ENCODE measurements around the gene TSHZ2.

The TSHZ2 gene

GRCh38 chr20:53343448-53343847 is 371.3 kb downstream of the TSHZ2 start:
- Histone ChIP-seq H3K27me3 (ENCODE audit: insufficient read depth, low read length) (no peaks in the 10 kb centered on the region), H3K9me2 (ENCODE audit: low read depth, low read length) (no peaks in the 10 kb centered on the region), H2AFZ (ENCODE audit: low read length) (no peak overlapping the region), H3K27ac (ENCODE audit: low read depth, low read length, poor library complexity, severe bottlenecking) (no peak overlapping the region), H3K4me2 (ENCODE audit: low read length) (no peak overlapping the region), H3K4me3 (ENCODE audit: low read depth, low read length, poor library complexity, severe bottlenecking) (no peak overlapping the region), H3K79me2 (ENCODE audit: insufficient read depth, low read length) (no peaks in the 10 kb centered on the region), H4K20me1 (ENCODE audit: insufficient read depth, low read length) (no peaks in the 10 kb centered on the region), H3K36me3 (ENCODE audit: insufficient read depth, low read length) (no peaks in the 10 kb centered on the region), H3F3A (ENCODE audit: insufficient read depth, low read length) (no peaks in the 10 kb centered on the region), H3K9me3 (ENCODE audit: low read length) (no peaks in the 10 kb centered on the region), H3K9ac (ENCODE audit: low read length) (no peak overlapping the region), H3K4me1 (ENCODE audit: insufficient read depth, low read length, severe bottlenecking) (no peaks in the 10 kb centered on the region)
- TF ChIP-seq EZH2 (IDR thresholded peaks at IDR 0.05; ENCODE audit: borderline replicate concordance, low read length) (no peak), CTCF (IDR thresholded peaks at IDR 0.05; ENCODE audit: low read length) (no peak)

DNA sequence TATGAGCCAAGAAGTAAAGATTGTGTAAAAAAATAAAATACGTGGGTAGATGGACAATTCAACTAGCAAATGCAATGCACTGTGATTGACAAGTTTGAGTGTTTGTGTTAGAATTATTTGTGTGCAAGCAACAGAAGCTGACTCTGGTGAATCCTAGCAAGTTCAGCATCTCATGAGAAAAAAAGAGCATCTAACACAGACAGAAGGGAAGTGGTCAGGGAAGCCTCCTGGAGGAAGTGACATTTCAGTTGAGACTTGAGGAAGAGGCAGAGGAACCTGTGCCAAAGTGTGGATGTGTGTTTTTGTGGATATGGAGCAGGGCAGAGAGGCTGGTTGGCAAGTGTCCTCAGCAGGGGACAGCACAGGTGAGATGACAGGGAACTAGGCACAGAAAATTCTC is 372.7 kb downstream of the TSHZ2 start:
- no peaks in the 10 kb centered on the region for H4K20me1 ChIP-seq (ENCODE audit: insufficient read depth, low read length)
- no peak overlapping the region for H3K4me2 ChIP-seq (ENCODE audit: low read length)
- H3K79me2 ChIP-seq (ENCODE audit: insufficient read depth, low read length): no peaks in the 10 kb centered on the region
- H3K4me3 ChIP-seq (ENCODE audit: low read depth, low read length, poor library complexity, severe bottlenecking): no peak overlapping the region
- H3K27me3 ChIP-seq (ENCODE audit: insufficient read depth, low read length): no peaks in the 10 kb centered on the region
- H3K9me3 ChIP-seq (ENCODE audit: low read length): no peaks in the 10 kb centered on the region
- H3K36me3 ChIP-seq (ENCODE audit: insufficient read depth, low read length): no peaks in the 10 kb centered on the region
- H3K9me2 ChIP-seq (ENCODE audit: low read depth, low read length): no peaks in the 10 kb centered on the region
- no peaks in the 10 kb centered on the region for H3F3A ChIP-seq (ENCODE audit: insufficient read depth, low read length)
- no peak for TF ChIP-seq CTCF (IDR thresholded peaks at IDR 0.05; ENCODE audit: low read length)
- no peak for TF ChIP-seq EZH2 (IDR thresholded peaks at IDR 0.05; ENCODE audit: borderline replicate concordance, low read length)
- H3K27ac ChIP-seq (ENCODE audit: low read depth, low read length, poor library complexity, severe bottlenecking): no peak overlapping the region
- no peak overlapping the region for H2AFZ ChIP-seq (ENCODE audit: low read length)
- no peak overlapping the region for H3K9ac ChIP-seq (ENCODE audit: low read length)
- no peaks in the 10 kb centered on the region for H3K4me1 ChIP-seq (ENCODE audit: insufficient read depth, low read length, severe bottlenecking)

DNA sequence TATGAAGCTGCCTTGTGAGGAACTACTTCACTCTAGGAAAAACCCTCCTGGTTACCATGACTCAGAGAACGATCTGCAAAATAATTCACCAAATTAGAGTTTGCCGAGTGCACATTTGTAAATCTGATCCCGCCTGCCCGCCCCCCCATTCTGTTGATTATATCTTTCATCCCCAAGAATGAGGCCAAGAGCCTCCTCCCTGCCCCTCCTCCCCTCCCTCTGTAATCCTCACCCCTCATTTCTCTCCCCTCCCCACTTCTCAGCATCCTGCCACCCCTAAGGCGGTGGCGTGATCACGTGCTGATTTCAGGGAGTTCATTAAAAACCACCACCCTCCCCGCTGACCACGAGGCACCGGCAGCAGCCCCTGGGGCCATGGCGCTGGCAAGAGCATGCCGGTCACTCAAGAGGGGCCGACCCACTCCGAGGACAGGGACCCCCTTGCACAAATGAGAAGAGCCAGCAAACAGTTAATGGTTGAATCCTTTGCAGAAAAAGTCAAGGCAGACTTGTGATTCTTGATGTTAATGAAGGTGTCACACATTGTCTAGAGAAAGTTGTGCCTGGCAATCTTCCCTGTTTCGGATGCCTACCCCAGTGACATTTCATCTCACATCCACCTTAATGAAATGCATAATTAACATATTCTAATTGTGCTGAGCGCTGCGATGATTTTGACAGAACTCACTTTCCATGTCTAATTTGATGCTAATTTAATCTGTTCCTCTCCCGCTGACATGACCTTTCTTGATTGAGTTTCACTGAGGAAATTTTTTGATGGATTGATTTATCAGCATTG is 373.6 kb downstream of the TSHZ2 start:
- H3K27ac ChIP-seq (ENCODE audit: low read depth, low read length, poor library complexity, severe bottlenecking): no peak overlapping the region
- H3F3A ChIP-seq (ENCODE audit: insufficient read depth, low read length): no peaks in the 10 kb centered on the region
- H3K79me2 ChIP-seq (ENCODE audit: insufficient read depth, low read length): no peaks in the 10 kb centered on the region
- H3K27me3 ChIP-seq (ENCODE audit: insufficient read depth, low read length): no peaks in the 10 kb centered on the region
- no peak for TF ChIP-seq CTCF (IDR thresholded peaks at IDR 0.05; ENCODE audit: low read length)
- no peak for TF ChIP-seq EZH2 (IDR thresholded peaks at IDR 0.05; ENCODE audit: borderline replicate concordance, low read length)
- no peak overlapping the region for H3K9ac ChIP-seq (ENCODE audit: low read length)
- no peak overlapping the region for H3K4me2 ChIP-seq (ENCODE audit: low read length)
- no peaks in the 10 kb centered on the region for H3K36me3 ChIP-seq (ENCODE audit: insufficient read depth, low read length)
- no peak overlapping the region for H3K4me3 ChIP-seq (ENCODE audit: low read depth, low read length, poor library complexity, severe bottlenecking)
- H3K9me2 ChIP-seq (ENCODE audit: low read depth, low read length): no peaks in the 10 kb centered on the region
- no peaks in the 10 kb centered on the region for H4K20me1 ChIP-seq (ENCODE audit: insufficient read depth, low read length)
- H3K9me3 ChIP-seq (ENCODE audit: low read length): no peaks in the 10 kb centered on the region
- no peaks in the 10 kb centered on the region for H3K4me1 ChIP-seq (ENCODE audit: insufficient read depth, low read length, severe bottlenecking)
- H2AFZ ChIP-seq (ENCODE audit: low read length): no peak overlapping the region

Measured in OCI-LY1 (cell line).